Endometrial microvascular endothelial cells (primary cell): ENCODE measurements around the gene DNAH5. TPM values are rescaled to one million over a fixed set of nuclear protein-coding genes. Genes with fewer than 3 reads are reported as not detected.

Source experiments
- in situ Hi-C: cut with HindIII; loops from 2 replicates; pipeline ENCODE4 v1.10.0; 2017; ENCODE audit warnings: low sequenced_read_pairs, low pct_unique_long_range_greater_than_20kb; ENCODE audit errors: inconsistent ontology term
- total RNA-seq: library from RNA; depleted of rRNA; stranded (reverse); fragments of >200 nt; gene quantifications from one replicate; pipeline ENCODE4 v1.2.3, GENCODE V29; 2015; ENCODE audit errors: inconsistent ontology term

The DNAH5 gene
- total RNA-seq, 1 donor from 2014 or later, result 1.0 TPM

- in situ Hi-C loops, result no loop called here
Measured at GRCh38 chr5:13956471-13956870, 12.0 kb upstream of the DNAH5 start.

GRCh38 chr5:13955896-13956295, 11.4 kb upstream of the DNAH5 start:
- in situ Hi-C loops, result no loop called here

- in situ Hi-C loops, result no loop called here
Measured at GRCh38 chr5:13946111-13946510, 1.6 kb upstream of the DNAH5 start.

- in situ Hi-C loops, result no loop called here
Measured at GRCh38 chr5:13945271-13945670, 783 bp upstream of the DNAH5 start.

- in situ Hi-C loops, result no loop called here
Measured at GRCh38 chr5:13943676-13944075, 812 bp downstream of the DNAH5 start.

GRCh38 chr5:13941468-13941867, 3.0 kb downstream of the DNAH5 start:
- in situ Hi-C loops, result no loop called here

GRCh38 chr5:13939638-13940037, 4.8 kb downstream of the DNAH5 start:
- in situ Hi-C loops, result no loop called here

- in situ Hi-C loops, result no loop called here
Measured at GRCh38 chr5:13934921-13935320, 9.6 kb downstream of the DNAH5 start.

- in situ Hi-C loops, result no loop called here
Measured at GRCh38 chr5:13934125-13934524, 10.4 kb downstream of the DNAH5 start.

- in situ Hi-C loops, result no loop called here
Measured at GRCh38 chr5:13932561-13932960, 11.9 kb downstream of the DNAH5 start.

GRCh38 chr5:13932011-13932410, 12.5 kb downstream of the DNAH5 start:
- in situ Hi-C loops, result no loop called here

- in situ Hi-C loops, result no loop called here
Measured at GRCh38 chr5:13930541-13931171, 13.8 kb downstream of the DNAH5 start.

GRCh38 chr5:13926731-13927130, 17.8 kb downstream of the DNAH5 start:
- in situ Hi-C loops, result no loop called here

- in situ Hi-C loops, result no loop called here
Measured at GRCh38 chr5:13921578-13921977, 22.9 kb downstream of the DNAH5 start.

GRCh38 chr5:13919786-13920185, 24.7 kb downstream of the DNAH5 start:
- in situ Hi-C loops, result no loop called here

- in situ Hi-C loops, result no loop called here
Measured at GRCh38 chr5:13919087-13919486, 25.4 kb downstream of the DNAH5 start.

- in situ Hi-C loops, result no loop called here
Measured at GRCh38 chr5:13917061-13917460, 27.4 kb downstream of the DNAH5 start.

- in situ Hi-C loops, result no loop called here
Measured at GRCh38 chr5:13913962-13914361, 30.5 kb downstream of the DNAH5 start.

GRCh38 chr5:13910637-13911288, 33.7 kb downstream of the DNAH5 start:
- in situ Hi-C loops, result no loop called here

GRCh38 chr5:13910201-13910600, 34.3 kb downstream of the DNAH5 start:
- in situ Hi-C loops, result no loop called here

- in situ Hi-C loops, result no loop called here
Measured at GRCh38 chr5:13909271-13909670, 35.2 kb downstream of the DNAH5 start.
